Esophagus muscularis mucosa (tissue), 4 donors: ENCODE data around the gene ZNF202.

ENCODE experiments used
- CTCF ChIP-seq, 3 experiments: fragments of 200-600 bp in 2 of 3; fragments of 450-650 bp in 1 of 3; sonication (generic) in 2 of 3; IDR thresholded peaks; one replicate each; pipeline ENCODE4 v1.5.1; 2017 to 2019; ENCODE audit warnings: antibody characterized with exemption in 3 of 3, mild to moderate bottlenecking in 2 of 3, moderate library complexity in 1 of 3
- EP300 ChIP-seq: sonication (generic); formaldehyde crosslinking; IDR thresholded peaks from one replicate; pipeline ENCODE4 v1.6.1; 2017; ENCODE audit warnings: antibody characterized with exemption
- POLR2A ChIP-seq: fragments of 450-650 bp; IDR thresholded peaks from one replicate; pipeline ENCODE4 v1.6.1; 2017; ENCODE audit warnings: antibody characterized with exemption, moderate library complexity, mild to moderate bottlenecking, low read depth
- POLR2AphosphoS5 ChIP-seq, 2 donors: sonication (generic); formaldehyde crosslinking; IDR thresholded peaks; one replicate each; pipeline ENCODE4 v1.6.1; 2017; ENCODE audit warnings: antibody characterized with exemption in 2 of 2

- no peak for TF ChIP-seq CTCF (IDR thresholded peaks at IDR 0.05)
- no peak for TF ChIP-seq POLR2A
- no peak for TF ChIP-seq POLR2AphosphoS5 (IDR thresholded peaks at IDR 0.05)
- no peak for TF ChIP-seq EP300
Observed at GRCh38 chr11:123692961-123693360, 48.5 kb downstream of the ZNF202 start.
